Measurements from ENCODE around the gene UST.

DNA sequence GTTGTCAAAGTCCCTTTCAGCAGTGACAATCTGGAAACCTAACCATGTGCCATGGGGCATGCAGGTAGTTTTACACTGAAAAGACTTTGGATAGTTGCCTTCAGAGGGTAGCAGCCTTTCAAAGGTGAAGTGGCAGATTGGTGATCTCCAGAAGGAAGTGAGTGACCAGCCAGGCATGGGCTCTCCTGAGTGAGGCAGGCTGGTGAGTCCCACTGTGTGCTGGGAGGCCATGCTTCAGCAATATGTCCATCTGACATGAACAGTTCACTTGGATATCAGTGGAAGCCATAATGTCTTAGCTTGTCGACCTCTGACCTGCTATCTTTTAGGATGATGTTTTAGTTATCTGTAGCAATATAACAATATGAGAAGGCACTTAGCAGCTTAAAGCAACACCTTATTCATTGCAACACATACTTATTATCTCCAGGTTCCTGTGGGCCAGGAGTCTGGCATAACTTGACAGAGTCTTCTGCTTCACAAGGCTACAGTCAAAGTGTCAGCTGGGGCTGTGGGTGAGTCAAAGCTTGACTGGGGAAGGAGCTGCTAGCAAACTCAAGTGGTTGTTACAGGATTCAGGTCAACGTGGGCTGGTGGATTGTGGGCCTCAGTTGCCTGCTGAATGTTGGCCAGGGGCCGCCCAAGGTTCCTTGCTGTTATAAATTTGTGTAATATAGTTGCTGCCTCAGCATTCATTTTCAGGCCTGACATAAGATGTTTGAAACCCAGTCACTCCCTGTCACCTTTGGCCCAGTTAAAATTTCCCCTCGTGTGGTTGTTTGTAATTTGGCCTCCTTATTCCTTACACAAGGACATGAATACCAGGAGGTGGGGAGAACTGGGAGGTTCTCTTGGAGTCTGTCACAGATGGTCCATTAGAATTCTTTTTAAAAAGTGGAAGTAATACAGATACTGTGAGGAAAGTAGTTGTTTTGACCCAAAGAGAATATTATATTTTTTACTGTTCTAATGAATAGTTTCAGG lies 100.2 kb downstream of the UST start:
- TF ChIP-seq, protein P1, sequence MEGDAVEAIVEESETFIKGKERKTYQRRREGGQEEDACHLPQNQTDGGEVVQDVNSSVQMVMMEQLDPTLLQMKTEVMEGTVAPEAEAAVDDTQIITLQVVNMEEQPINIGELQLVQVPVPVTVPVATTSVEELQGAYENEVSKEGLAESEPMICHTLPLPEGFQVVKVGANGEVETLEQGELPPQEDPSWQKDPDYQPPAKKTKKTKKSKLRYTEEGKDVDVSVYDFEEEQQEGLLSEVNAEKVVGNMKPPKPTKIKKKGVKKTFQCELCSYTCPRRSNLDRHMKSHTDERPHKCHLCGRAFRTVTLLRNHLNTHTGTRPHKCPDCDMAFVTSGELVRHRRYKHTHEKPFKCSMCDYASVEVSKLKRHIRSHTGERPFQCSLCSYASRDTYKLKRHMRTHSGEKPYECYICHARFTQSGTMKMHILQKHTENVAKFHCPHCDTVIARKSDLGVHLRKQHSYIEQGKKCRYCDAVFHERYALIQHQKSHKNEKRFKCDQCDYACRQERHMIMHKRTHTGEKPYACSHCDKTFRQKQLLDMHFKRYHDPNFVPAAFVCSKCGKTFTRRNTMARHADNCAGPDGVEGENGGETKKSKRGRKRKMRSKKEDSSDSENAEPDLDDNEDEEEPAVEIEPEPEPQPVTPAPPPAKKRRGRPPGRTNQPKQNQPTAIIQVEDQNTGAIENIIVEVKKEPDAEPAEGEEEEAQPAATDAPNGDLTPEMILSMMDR (conservative IDR thresholded peaks at IDR 0.05; ENCODE audit: low read depth, low read length) = no peak
- no peak for TF ChIP-seq EZH2 (IDR thresholded peaks at IDR 0.05; ENCODE audit: low read length, unreplicated experiment)
- TF ChIP-seq EZH2phosphoT487 (IDR thresholded peaks at IDR 0.05; ENCODE audit: borderline replicate concordance, low read length) = no peak
